Ureter (tissue), 1 donor: ENCODE results near the gene LYRM4. TPM values are rescaled to one million over a fixed set of nuclear protein-coding genes. Genes with fewer than 3 reads are reported as not detected.

Source experiments
- DNase-seq: peaks from one replicate; pipeline ENCODE4 v3.0.0-alpha.2; 2020; ENCODE audit warnings: low spot score
- total RNA-seq: library from RNA; stranded (reverse); gene quantifications from one replicate; pipeline ENCODE4 v1.2.4, GENCODE V29; 2023
- donor health status: DM: yes; HTN: yes; CAD: no.

LYRM4 gene
- total RNA-seq, 1 donor from 2014 or later = 33.5 TPM

DNA sequence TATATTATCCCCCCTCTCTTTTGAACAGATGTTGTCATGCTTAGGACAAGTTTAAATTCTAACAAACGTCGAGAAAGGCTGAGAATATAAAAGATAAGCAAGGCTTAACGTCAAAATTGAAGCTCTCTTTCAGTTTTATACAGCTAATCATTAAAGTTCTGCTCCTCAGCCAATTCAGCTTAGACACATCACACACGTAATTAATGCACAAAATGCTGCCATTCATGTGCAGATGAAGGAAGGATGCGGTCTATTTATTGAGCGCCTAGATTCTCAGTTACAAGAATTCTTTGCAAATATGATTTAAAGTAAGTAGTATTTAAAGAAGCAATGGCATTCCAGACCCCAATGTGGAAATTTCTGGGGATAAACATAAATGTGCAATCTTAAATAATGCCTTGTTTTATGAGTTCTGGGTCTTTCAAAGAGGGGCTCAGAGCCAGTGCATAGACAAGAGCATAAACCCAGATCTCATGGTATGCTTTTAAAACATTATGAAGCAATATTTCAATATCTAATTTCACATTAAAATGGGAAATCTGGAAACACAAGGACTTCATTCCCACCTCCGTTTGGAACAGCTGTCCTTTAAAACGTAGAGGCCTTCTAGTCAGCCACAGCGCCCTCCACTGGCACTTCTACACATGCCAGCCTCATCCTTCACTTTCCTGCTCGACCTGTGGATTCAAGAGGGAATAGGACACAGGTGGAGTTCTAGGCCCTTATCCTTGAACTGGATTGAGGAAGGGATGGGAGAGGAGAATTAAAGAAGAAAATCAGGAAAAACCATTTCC, 85.8 kb downstream of the LYRM4 start:
- DNase-seq = no peak

DNA sequence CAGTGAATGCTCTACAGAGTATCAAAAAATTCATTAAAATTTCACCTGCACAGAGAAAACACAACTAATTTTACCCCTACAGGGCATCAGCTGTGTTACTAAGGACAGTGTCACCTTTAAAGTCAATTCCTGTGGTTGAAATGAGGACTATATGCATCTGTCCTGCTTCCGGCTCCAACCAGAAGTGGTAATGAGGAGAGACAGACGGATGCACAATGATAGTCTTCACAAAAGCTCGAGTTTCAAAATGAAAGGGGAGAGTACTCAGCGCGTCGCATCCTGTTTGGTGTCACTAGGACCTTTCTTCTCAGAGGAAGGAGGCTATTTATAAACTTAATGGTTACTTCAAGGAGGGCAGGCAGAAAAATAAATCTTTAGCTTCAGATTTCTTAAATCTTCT, 86.5 kb downstream of the LYRM4 start:
- DNase-seq = no peak

DNA sequence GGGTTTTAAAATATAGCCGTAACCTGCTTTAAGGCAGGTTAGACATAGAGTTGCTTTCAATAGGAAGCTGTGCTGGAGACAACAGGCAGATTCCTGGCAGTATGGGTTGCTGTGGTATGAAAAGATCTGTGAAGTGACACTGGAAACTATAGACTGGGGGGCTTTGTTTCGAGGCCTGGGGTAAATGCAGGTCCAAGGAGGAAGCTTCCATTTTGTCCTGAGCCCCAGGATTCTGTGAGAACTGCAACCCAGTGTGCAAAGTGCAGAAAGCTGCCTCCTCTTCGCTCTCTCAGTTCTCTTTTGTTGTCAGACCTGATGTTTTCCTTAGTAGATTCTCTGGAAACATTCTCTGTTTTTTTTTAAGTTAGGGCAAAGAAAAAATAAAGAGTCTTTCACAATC, 86.9 kb downstream of the LYRM4 start:
- DNase-seq = no peak

DNA sequence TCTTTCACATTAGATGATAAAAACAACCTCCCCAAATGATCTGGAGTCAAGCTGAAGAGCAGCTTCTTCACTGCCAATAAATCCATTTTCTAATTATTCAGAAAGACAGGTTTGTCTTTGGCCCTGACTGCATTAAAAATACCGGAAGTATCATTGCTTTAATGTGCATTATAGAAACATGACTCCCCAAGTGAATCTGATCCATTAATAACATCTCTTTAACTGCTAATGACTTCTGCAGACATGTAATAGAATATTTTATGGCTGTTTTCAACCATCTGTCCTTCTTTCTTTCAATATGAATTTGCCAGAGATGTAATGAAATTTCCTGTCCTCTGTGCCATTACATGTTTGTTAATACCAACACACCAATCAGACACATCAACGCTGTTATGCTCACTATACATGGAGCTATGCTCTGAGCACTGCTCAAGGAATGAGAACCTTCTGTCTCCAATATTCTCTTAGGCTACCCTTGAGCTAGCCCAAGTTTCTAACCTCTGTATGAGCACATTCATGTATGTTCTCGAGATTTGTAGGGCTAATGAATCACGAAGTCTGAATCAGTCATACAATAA, 87.8 kb downstream of the LYRM4 start:
- DNase-seq = no peak

DNA sequence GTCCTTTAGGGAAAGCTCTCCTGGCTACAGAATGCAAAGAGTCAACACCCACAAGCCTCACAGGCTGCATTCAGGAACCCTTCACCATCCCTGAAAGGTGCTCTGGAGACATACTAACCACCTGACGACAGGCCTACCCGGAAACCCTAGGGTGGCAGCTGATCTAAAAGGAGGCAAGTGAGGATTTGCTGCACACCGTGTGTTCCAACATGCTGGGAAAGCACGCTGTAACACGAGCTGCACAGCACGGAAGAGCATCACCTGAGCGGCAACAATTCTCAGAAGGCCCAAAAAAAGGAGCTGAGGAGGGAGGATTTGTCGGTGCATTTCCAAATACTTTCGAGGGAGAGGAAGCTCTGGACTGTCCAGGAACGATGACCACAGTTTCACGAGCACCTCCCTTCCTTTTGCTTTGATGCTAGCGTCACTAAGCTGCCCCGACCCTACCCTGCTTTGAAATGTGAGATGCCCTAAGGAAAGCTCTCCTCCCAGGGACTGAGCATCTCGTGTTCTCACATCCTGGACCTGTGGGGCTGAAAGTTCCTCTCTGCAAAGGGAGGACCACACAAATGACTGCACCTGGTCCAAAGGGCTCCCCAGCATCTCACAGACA, 88.6 kb downstream of the LYRM4 start:
- DNase-seq = no peak

DNA sequence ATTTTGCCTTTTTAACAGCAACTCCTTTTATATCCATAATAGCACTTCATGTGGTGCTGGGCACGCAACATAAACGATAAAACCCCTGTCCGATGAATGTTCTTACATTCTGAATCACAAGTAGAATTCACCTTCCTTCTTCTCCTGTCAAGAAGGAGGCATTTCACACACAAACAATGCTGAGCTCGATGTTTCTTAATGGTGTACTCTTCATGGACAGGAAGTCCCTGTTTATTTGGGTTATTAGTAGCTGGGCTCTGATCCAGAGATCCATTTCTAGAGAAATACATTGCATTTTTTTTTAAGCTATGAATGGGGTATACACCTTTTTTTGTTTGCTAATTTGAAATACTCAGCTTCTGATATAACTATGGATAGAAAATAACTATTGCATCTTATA, 93.2 kb downstream of the LYRM4 start:
- DNase-seq = no peak

DNA sequence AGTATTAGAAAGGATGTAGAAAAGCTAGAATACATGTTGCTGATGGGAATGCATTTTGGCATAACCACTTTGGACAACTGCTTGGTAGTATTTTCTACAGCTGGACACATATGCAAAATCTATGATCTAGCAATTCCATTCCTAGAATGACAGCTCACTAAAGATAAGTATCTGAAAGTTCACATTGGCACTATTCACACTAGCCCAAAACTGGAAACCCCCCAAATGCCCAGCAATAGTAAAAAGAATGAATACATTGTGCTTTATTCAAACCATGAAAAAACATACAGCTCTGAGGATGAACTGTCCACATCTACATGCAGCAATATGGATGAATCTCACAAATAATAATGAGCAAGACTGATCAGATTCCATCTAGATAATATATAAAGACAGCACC, 96.7 kb downstream of the LYRM4 start:
- DNase-seq = no peak

DNA sequence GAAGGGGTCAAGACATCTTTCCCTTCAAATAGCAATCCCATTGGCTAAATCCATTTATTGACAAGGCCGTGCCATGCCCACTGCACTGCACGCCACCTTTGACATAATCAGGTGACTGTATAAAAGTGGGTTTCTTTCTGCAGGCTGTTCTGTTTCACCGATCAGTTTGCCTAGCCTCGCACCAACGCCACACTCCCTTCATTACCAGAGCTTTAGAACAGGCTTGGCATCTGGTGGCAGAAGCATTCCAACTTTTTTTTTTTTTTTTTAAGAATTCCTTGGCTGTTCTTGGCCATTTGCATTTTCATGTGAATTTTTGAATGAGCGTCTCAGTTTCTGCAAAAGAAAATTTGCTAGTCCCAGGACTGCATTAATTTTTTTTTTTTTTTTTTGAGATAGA, 97.5 kb downstream of the LYRM4 start:
- no peak for DNase-seq

DNA sequence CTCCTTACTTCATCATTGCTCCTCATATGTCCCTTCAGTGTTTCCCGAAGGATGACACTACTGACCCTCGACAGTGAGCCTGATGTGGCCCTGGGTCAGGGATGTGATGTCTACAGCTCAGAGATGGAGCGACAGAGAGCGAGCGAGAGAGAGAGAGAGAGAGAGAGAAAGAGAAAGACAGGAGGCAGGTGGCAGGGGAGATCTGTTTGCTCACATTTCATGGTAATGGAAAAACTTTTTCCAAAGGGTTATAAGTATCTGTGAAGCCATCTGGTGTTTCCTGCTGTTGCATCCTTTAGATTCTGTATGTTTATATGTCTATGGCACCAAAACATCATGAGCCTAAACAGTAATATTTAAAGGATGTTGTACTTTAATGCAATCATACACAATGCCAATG, 98.4 kb downstream of the LYRM4 start:
- DNase-seq = no peak

DNA sequence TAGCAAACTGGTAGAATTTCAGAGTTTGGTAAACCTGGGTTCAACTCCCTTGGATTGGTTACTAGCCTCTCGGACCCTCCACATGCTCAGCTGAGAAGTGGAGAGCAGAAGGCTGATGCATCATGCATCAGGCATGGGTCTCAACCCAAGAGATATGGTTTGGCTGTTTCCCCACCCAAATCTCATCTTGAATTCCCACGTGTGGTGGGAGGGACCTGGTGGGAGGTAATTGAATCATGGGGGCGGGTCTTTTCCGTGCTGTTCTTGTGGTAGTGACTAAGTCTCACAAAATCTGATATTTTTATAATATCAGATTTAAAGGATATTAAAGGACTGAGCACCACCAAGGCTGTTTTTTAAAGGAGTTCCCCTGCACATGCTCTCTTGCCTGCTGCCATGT, 100.5 kb downstream of the LYRM4 start:
- no peak for DNase-seq

DNA sequence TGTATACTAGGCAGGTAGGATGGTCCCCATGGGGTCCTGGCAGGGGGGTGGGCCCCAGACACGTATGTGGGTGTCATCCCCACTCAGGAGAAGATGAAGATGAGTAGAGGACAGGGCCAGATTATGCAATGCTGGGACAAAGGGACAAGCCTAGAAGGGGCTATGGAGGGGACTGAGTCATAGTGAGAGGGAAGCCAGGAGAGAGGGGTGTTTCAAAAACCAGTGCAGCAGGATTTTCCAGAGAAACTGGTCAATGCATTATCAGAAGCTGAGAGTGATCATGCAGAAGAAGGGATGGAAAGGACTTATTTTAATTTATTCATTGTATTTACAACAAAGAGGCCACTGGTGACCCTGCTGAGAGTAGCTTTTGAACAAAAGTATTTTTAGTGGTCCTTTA, 101.6 kb downstream of the LYRM4 start:
- DNase-seq = no peak

DNA sequence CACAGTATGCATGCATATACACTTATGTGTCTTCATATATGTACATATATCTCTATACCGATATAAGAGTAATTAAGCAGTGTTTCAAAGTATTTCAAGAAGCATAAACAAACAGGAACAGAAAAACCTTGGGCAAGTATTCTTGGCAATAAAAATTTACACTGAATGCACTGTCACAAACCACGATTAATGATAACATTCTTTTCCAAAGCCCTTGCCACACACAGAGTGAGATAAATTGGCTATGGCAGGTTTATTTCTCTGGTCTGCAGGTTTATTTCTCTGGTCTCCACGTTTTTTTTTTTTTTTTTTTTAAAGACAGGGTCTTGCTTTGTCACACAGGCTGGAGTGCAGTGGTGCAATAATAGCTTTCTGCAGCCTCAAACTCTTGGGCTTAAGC, 102.6 kb downstream of the LYRM4 start:
- DNase-seq = no peak

DNA sequence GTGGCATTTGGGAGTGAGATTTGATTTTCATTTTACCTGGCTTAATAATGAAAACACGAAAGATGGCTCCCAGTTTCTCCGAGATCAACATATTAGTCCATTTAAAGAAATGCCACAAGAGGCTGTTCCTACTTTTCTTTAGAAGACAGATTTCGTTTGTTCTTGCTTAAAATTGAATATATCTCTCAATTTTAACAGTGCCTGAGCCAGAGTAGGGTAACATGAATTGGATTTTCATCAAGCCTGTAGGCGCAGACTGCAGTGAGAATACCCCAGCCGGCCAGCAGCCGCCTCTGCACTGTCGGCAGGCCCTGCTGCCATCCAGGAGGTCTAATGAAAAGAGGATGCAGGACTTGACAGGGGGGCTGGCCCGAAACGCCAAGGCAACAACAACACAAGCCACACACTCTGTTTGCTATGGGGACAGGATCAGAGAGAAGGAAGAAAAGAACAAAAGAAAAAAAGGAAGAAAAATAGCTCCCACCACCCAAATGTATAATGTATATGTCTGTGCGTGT, 103.1 kb downstream of the LYRM4 start:
- no peak for DNase-seq

DNA sequence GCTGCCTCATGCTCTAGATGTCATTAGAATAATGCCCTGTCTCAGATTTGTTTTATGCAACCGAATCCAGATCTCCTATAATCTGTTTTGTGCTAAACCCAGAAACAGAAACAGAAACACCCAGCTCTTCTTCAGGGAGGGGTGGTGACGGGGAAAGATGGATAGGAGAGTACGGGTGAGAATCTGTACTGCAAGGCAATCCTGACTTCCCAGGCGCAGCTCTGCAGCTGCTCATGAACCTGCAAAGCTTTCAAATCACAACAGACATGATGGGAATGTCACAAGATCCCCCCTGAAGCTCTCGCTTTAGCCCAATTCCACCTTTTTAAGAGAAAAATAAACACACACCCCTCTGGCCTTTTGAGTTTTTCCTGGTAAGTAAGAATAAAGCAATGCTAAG, 104.1 kb downstream of the LYRM4 start:
- no peak for DNase-seq

DNA sequence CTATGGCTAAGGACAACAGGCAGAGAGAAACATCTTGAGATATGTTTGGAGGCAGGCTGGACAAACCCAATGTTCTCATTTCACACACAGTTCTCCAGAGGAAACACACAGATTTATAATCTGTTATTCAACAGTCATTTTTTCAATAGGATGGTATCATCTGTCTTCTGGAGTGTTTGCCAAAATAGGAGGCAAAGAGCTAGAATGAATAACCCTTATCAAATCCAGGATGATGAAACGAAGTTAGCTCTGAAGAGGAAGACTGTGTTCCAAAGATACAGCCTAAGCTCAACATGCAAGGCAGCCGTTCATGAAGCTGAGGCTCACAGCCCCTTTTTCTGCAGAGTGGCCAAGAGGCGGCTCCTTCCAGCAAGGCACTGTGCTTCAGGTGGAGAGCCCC, 104.8 kb downstream of the LYRM4 start:
- no peak for DNase-seq

DNA sequence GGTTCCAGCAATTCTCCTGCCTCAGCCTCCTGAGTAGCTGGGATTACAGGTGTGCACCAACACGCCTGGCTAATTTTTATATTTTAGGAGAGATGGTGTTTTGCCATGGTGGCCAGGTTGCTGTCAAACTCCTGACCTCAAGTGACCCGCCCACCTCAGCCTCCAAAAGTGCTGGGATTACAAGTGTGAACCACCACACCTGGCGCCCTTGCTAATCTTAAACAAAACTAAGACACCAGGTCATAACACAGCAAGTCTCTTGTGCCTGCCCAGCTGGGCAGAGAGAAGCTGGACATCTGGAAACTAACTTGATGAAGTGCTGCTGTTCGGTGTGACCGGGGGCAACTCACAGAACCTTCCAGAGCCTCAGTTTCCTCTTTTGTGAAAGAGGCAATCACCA, 107.6 kb downstream of the LYRM4 start:
- DNase-seq = no peak

DNA sequence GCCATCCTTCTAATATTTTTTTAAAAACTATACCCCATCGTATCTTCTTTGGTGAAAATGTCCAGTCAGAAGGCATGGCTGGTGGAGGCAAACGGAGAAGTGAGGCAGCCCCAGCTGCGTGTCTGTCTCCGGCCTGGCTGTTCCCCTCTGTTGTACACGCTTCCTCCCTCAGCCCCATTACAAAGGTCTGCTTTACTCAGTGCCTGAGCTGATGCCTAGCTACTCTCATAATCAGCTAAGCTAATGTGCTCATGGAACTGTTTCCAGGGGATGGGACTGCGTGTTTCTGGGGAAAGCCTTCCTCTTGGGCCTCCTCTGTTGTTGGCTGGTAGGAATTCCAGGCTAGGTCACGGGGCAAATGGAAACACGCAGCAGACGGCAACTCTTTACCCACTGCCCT, 108.3 kb downstream of the LYRM4 start:
- DNase-seq = no peak

DNA sequence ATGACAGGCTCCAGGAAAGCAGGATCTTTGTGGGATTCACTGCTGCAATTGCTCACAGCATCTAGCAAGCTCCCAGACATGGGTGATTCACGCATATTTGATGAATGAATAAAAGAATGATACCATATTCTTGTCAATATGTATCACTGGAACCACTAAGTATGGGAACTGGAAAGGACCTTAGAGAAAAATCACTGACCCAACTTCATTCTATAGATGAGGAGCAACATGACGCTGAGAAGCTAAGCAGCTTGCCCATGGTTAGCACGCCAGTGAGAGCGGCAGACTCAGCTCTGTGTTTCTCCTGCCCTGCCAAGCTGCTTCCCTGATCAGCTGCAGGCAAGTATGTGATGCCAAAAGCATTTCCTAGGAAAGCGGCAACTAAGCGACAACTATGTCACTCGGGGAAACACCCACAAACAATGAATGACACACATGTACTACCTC, 108.8 kb downstream of the LYRM4 start:
- no peak for DNase-seq

DNA sequence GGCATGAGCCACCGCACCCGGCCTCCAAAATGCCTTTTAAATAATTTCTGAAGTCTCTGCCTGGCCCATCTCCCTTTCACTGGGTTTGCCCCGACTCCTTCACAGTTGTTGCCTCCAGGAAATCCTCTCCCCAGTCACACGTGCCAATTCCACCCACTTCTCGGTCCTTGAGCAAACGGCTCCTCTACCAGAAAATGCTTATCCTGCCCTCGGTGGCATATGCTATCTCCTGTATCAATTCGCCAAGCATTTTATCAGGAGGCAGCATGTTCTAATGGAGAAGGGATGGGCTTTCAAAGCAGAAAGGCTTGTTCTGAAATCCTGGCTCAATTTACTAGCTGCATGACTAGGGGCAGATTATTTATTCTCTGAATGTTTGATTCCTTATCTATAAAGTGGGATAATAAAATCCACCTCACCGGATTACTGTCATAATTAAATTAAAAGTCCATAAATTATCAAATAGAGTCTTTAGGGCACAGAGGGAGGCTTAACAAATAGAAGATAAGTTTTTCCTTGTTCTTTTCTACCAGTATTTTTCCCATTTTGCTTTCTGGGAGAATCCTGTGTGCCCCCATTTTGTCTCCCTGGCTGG, 109.3 kb downstream of the LYRM4 start:
- no peak for DNase-seq

DNA sequence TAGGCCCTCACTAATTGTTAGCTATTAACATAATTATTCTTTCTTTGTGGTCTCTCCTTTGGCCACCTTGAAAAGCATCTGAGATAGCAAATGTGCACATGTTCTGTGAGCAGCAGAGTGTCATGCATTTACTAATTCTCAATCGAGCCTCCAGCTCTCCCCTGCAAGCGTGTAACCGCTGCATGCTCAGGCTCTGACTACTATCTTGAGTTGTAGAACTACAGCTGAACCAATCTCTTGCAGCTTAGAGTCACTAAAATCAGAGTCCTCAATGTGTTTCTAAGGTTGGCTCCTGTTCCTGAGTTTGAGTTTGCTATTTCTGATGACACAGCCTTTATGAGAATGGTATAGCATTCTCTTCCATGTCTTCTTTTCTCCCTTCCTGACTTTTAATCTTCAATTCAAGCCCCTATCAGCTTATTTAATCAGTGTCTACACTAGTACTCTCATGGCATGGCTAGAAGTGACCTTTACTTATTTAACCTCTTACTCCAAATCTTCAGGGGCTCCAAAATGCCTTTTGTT, 110.1 kb downstream of the LYRM4 start:
- no peak for DNase-seq

DNA sequence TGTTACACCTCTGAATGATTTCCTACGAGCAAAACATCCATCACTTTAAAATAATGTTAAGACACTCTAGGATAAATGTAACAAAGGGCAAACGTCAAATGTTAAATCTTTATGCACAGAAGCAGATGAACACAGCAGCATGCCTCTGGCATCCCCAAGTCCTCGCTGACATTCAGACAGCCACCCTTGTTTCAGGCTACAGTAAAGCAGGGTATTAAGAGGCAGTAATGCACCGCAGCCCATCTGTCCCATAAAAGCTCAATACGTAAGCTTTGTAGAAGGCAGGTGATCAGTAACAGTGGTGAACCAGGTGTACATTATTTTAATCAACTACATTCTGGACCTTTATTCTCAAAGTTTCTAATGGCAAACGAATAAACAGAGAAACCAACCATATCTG, 110.9 kb downstream of the LYRM4 start:
- no peak for DNase-seq

DNA sequence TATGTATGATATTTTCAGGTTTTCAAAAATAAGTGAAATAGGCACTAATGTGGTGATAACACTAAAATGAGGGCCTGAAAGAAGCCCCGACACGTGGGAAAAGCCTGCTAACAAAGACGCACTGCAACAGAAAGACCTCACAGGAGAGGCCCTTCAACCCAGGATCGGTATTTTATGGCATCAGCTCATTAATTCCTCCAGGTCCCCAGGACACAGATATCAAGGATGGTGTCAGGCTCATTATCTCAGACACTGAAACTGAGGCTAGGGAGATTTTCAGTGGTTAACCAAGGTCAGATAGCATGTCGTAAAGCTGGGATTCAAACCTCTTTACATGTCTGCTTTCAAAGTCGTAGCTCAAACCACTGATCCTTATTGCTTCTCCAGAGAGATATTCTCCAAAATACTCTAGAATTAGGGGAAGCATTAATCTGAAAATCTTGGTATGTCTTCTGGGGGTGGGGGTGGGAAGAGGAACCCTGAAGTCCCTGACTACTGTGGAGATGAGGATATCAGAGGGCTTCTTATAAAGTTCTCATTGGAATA, 111.5 kb downstream of the LYRM4 start:
- no peak for DNase-seq
